Middle frontal gyrus (tissue), 1 donor: ENCODE results near the gene ASMT.
"Not testable (repeated sequence)": the region's sequence is repeated elsewhere in the genome, so short reads cannot be mapped to it uniquely, and the experiment has no call there.

Experiments used
- DNase-seq: peaks from one replicate; pipeline ENCODE4 v3.0.0-alpha.2; 2015; ENCODE audit warnings: low spot score; ENCODE audit errors: extremely low spot score

The ASMT gene

DNA sequence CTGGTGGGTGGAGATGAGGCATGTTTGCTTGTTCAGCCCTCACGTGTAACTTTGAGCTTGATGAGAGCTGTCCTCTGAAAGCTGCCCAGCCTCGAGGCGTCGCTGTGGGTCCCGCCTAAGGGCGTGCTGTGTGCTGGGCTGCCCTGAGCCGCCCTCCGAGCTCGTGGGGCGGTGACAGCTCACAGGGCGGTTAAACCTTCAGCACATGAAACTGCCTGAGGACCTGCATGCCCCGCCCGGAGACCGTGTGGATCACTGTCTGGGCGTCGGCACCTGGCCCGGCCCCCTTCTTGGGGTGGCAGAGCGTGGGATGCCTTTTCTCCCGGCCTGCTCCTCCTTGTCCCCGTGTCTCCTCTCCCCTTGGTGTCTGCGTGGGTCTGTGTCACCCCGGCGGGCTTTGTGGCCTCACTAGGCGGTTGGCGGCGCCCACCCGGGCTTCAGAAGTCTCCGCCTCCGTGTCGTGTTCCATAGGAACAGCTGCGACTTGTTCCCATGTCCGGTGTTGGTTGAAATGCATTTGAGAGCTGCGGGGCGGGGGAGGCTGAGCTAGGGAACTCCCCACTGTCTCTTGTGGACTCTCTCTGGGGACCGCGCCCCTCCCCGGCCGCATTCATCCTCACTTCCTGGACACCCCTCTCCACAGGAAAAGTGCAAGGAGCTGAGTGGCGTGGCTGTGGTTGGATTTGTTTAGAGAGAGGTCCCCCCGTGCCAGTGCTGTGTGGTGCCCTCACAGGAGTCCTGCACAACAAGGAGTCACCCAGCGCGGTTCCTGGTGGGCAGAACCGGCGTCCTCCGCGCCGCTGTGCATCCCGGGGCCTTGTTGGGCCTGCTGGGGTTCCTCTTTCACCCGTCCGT, 16.6 kb upstream of the ASMT start:
- DNase-seq: no peak

- DNase-seq: no peak
Measured at GRCh38 chrX:1598876-1599790, 15.7 kb upstream of the ASMT start.

GRCh38 chrX:1599791-1600405, 15.0 kb upstream of the ASMT start:
- DNase-seq: no peak

- DNase-seq: no peak
Measured at GRCh38 chrX:1600406-1601050, 14.3 kb upstream of the ASMT start.

DNA sequence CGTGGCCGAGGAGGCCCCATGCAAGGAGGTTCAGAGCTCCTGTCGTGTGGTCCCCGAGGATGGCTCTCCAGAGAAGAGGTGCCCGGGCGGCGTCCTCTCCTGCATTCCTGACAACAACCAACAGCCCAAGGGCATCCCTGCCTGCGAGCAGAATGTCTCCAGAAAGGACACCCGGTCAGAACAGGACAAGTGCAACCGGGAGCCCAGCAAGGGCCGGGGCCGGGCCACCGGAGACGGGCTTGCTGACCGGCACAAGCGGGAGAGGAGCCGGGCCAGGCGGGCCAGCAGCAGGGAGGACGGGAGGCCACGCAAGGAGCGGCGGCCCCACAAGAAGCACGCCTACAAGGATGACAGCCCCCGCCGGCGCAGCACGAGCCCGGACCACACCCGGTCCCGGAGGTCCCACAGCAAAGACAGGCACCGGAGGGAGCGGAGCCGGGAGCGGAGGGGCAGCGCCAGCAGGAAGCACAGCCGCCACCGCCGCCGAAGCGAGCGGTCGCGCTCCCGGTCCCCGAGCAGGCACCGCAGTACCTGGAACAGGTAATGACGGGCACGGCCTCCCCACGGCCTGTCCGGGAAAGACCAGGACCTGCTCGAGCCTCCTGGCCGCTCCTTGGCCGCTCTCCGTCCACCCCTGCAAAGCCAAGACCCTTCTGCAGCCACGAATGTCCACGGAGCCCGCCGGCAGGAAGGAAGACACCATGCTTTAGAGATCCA, 13.7 kb upstream of the ASMT start:
- DNase-seq: no peak

GRCh38 chrX:1601768-1602085, 13.1 kb upstream of the ASMT start:
- DNase-seq: no peak

- DNase-seq: no peak
Measured at GRCh38 chrX:1602299-1602698, 12.6 kb upstream of the ASMT start.

DNA sequence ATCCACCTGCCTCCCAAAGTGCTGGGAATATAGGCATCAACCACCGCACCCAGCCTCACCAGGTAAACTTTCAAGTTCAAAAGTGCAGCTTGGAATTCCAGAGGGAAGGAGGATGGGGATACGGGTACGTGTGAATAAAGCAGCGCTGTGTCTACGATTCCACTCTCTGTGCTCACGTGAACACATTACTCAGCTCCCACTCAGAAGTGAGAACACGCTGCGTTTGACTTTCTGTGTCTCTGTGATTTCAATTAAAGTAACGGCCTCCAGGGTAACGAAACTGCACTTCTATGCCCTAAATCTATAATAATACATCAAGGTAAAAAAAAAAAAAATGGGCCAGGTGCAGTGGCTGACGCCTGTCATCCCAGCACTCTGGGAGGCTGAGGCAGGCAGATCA, 8.4 kb upstream of the ASMT start:
- DNase-seq: no peak

GRCh38 chrX:1609311-1609710, 5.5 kb upstream of the ASMT start:
- DNase-seq: no peak

- no peak for DNase-seq
Measured at GRCh38 chrX:1609762-1610161, 5.1 kb upstream of the ASMT start.

- no peak for DNase-seq
Measured at GRCh38 chrX:1610166-1610565, 4.7 kb upstream of the ASMT start.

- no peak for DNase-seq
Measured at GRCh38 chrX:1610736-1611135, 4.1 kb upstream of the ASMT start.

DNA sequence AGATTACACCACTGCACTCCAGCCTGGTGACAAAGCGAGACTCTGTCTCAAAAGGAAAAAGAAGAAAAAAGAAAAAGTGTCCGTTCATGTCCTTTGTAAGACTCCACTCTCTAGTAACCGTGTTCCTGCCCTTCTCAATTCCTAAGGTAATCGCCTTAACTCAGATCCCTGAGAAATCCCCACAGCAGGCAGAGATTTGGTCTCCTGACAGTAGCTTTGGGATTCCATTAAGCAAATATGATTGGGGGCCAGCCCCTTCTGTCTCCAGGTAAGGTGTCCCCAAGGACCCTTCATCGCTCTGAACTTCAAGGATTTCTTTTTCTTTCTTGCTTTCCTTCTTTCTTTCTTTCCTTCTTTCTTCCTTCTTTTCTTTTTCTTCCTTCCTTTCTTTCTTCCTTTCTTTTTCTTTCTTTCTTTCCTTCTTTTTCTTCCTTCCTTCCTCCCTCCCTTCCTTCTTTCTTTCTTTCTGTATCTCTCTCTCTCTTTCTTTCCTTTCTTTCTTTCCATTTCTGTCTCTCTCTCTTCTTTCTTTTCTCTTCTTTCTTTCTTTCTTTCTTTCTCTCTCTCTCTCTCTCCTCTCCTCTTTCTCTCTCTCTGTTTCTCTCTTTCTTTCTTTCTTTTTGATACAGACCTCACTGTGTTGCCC, 2.1 kb upstream of the ASMT start:
- no peak for DNase-seq

DNA sequence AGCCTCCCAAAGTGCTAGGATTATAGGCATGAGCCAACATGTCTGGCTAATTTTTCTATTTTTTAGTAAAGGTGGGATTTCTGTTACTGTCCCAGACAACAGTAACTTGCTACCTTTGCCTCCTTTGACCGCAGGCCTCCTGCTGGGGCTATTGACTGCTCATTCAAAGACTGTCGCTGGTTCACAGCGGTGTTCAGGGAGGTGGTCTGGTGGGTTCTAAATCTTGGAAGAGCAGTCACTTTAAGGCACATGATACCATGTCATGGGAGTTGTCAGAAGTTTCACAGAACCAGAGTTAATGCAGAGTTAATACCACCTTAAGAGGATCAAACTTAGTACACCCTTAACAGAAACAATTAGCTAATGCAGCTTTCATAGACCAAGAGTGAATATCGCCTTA, 3.8 kb downstream of the ASMT start:
- no peak for DNase-seq

- DNase-seq: no peak
Measured at GRCh38 chrX:1623691-1624090, 8.8 kb downstream of the ASMT start.

GRCh38 chrX:1624158-1624860, 9.4 kb downstream of the ASMT start:
- not testable (repeated sequence) for DNase-seq

DNA sequence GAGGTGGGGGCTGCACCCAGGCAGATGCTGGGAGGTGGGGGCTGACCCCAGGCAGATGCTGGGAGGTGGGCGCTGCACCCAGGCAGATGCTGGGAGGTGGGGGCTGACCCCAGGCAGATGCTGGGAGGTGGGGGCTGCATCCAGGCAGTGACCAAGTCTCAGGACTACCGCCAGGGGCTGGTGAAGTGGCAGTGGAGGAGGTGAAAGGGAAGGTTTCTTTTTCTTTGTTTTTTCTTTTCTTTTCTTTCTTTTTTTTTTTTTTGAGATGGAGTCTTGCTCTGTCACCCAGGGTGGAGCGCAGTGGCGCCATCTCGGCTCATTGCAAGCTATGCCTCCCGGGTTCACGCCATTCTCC, 10.0 kb downstream of the ASMT start:
- not testable (repeated sequence) for DNase-seq

DNA sequence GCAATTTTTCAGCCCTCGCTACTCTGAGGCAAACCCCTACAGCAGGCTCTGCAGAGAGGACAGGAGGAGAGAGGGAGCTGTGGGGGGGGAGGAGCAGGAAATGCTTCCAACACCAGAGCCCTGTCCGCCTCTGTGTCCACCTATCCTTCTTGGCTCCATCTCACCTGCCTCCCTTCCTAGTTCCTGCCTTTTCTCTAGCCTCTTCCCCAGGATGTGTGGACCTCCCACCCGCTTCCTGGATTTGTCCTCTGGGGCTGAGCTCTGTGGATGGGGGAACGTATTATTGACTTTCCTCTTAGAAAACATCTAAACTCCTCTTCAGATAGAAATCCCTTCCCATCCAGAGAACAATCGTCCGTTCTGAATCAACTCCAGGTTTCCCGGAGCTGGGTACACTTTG, 14.4 kb downstream of the ASMT start:
- no peak for DNase-seq

DNA sequence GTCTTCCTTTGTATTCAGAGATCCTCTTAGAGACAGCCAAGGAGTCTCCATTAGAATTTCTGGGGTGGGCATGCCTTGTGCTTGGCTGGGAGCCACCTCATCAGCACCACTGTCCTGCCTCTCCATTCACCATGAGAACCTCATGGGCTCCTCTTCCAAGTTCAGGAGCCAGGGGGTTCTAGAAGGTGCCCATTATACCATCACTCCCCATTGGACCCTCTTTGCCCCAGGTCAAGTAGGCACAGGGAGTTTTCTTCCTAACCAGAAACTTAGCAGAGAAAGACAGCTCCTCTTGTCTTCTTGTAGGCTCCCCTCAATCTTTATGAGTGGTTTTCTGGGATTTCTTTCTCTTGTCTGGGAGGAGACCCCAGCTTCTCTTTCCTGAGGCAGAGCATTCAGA, 31.1 kb downstream of the ASMT start:
- DNase-seq: no peak

DNA sequence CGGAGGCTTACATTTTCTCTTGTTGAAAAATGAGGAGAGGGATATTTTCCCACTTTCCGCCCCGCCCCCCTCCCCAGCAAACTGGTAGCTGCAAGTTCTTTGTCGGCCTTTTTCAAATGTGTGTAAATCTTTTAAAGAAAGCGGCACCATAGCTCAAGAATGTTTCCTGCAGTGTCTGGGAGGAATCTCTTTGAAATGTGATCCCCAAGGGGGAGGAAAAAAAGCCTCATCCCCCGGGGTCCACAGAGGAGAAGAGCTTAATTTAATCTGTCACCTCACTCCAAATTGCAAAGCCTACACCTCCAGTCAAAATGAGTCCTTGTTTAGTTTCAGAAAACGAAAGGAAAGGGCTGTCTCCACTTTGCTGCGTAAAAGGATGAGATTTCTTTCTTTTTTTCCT, 34.8 kb downstream of the ASMT start:
- DNase-seq: no peak
